Bladder microvascular endothelial cell (primary cell): ENCODE results near the gene AP3S2. TPM values are rescaled to one million over a fixed set of nuclear protein-coding genes. Genes with fewer than 3 reads are reported as not detected.

Experiments
- total RNA-seq: library from RNA; depleted of rRNA; stranded (reverse); fragments of >200 nt; gene quantifications from 2 replicates; pipeline ENCODE4 v1.2.3, GENCODE V29; 2014

The AP3S2 gene
- total RNA-seq = 20.6 and 51.0 TPM in 2 replicates

DNA sequence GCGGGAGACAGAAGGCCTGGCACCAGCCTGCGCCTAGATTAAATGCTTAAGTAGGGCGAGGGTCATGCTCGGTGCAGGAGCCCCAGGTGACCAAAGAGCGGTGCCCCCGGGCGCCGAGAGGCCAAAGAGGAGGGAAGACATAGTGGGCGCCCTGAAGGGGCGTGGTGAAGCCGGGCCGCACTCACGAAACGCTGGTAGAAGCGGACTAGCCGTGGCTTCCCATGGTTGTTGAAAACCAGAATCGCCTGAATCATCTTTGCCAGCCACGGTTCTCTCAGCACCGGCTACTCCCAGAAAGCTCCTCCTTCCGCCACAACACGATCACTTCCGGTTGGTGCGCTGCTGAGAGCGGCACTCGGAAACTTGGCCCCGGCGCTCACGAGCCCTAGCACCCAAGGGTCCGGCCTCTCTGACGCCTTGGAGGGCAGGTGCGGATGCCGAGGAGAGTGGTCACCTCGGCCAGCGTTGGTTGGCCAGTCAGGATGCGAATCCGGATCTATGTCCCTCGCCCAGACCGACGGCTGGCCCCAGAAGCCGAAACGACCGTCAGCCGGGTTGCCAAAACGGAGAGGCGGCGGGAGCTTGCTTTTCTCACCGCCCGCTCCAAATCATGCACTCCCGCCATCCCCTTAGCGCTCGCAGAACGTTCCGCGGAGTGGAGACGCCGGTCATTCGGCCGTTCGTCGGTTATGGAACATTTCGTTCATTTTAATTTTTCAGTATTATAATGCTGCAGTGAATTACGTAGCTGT lies at the start of gene AP3S2:
AP3S2 (minus strand) TSS at position 299 of the 752 bp plus-strand sequence; CDS start at position 254, 45 bp downstream.

DNA sequence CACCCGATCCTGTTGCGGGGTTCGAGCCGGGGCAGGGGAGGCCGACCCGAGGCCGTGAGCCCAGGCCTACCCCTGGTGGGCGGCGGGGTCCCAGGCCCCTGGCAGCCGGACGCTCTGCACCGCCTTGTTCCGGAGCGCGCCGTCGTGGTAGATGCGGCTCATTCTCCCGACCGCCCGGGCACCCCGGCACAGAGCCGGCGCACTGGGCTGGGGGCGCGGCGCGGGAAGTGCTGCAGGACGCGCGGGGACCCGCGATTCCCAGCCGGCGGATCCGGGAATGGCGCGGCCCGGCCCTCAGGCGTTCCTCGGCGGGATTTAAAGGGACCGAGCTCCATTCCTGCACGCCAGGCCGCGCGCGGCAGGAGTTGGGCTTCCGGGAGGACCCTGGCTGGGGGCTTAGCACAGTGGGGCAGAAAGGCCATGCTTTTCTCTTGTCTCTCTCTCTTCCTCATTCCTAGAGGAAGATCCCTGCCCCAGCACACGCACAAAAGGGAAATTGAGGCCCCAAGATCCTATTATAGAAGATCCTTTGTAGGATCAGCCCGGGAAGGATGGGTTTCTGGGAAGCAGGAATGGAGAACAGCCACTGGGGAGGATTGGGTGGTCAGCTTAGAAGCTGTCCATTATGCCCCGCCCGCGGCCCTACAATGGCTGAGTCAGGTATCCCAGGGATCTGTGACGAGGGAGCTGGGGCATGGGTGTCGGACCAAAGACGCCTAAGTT lies 19.0 kb upstream of the AP3S2 start, which contains the start of gene ARPIN:
ARPIN (minus strand) TSS at position 279 of the 723 bp plus-strand sequence; CDS start at position 162, 117 bp downstream.

Other genes starting within 250 kb of the AP3S2 start
- gene KIF7, start 238.5 kb downstream of the AP3S2 start, total RNA-seq = 0.81 and 2.3 TPM in 2 replicates
- 0.06 TPM in 1 of 2 replicates, not detected in the other for gene PLIN1, start 214.6 kb downstream of the AP3S2 start, total RNA-seq
- gene PEX11A, start 203.2 kb downstream of the AP3S2 start, total RNA-seq = 1.6 and 6.2 TPM in 2 replicates
- gene WDR93, start 203.2 kb downstream of the AP3S2 start, total RNA-seq = under 0.01 TPM in 1 of 2 replicates, not detected in the other
- gene MESP1, start 142.7 kb downstream of the AP3S2 start, total RNA-seq = 0.16 and 0.31 TPM in 2 replicates
- gene MESP2, start 117.7 kb downstream of the AP3S2 start, total RNA-seq = not detected in 2 replicates
- gene ANPEP, start 79.1 kb downstream of the AP3S2 start, total RNA-seq = 6.0 and 14.2 TPM in 2 replicates
- gene ARPIN, start 19.0 kb upstream of the AP3S2 start, total RNA-seq = 14.8 and 17.0 TPM in 2 replicates
- 6.6 and 12.0 TPM in 2 replicates for gene ZNF710, start 107.3 kb upstream of the AP3S2 start, total RNA-seq
- 50.5 and 61.4 TPM in 2 replicates for gene IDH2, start 208.5 kb upstream of the AP3S2 start, total RNA-seq